Measurements from ENCODE around the gene ZNF627.

ZNF627 gene

GRCh38 chr19:11649941-11650340 is 52.7 kb downstream of the ZNF627 start:
- H3K27me3 ChIP-seq (ENCODE audit: control insufficient read depth, insufficient read depth, low read length) = no peaks in the 10 kb centered on the region
- H3K4me3 ChIP-seq (ENCODE audit: low read length) = no peak overlapping the region
- no peaks in the 10 kb centered on the region for H3K36me3 ChIP-seq (ENCODE audit: control insufficient read depth, insufficient read depth, low read length)
- no peak overlapping the region for H3K27ac ChIP-seq (ENCODE audit: low read depth, low read length)
- no peak overlapping the region for H3K9ac ChIP-seq (ENCODE audit: low read length)
- H3K4me1 ChIP-seq (ENCODE audit: control insufficient read depth, insufficient read depth, low read length) = no peaks in the 10 kb centered on the region

DNA sequence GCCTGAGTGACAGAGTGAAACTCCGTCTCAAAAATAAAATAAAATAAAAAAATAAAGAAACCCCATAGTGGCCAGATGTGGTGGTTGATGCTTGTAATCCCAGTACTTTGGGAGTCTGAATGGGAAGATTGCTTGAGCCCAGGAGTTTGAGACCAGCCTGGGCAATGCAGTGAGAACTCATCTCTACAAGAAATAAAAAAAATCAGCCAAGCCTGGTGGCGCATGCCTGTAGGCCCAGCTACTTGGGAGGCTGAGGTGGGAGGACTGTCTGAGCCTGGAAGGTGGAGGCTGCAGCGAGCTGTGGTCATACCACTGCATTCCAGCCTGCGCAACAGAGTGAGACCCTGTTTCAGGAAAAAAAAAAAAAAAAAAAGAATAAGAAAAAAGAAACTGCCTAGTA is 53.8 kb downstream of the ZNF627 start:
- Histone ChIP-seq H3K9ac (ENCODE audit: low read length) (no peak overlapping the region), H3K27me3 (ENCODE audit: control insufficient read depth, insufficient read depth, low read length) (no peaks in the 10 kb centered on the region), H3K36me3 (ENCODE audit: control insufficient read depth, insufficient read depth, low read length) (no peaks in the 10 kb centered on the region), H3K4me3 (ENCODE audit: low read length) (no peak overlapping the region), H3K27ac (ENCODE audit: low read depth, low read length) (no peak overlapping the region), H3K4me1 (ENCODE audit: control insufficient read depth, insufficient read depth, low read length) (no peaks in the 10 kb centered on the region)

GRCh38 chr19:11652056-11652455 is 54.8 kb downstream of the ZNF627 start:
- Histone ChIP-seq H3K27me3 (ENCODE audit: control insufficient read depth, insufficient read depth, low read length) (no peaks in the 10 kb centered on the region), H3K4me3 (ENCODE audit: low read length) (no peak overlapping the region), H3K9ac (ENCODE audit: low read length) (no peak overlapping the region), H3K36me3 (ENCODE audit: control insufficient read depth, insufficient read depth, low read length) (no peaks in the 10 kb centered on the region), H3K4me1 (ENCODE audit: control insufficient read depth, insufficient read depth, low read length) (no peaks in the 10 kb centered on the region), H3K27ac (ENCODE audit: low read depth, low read length) (no peak overlapping the region)

DNA sequence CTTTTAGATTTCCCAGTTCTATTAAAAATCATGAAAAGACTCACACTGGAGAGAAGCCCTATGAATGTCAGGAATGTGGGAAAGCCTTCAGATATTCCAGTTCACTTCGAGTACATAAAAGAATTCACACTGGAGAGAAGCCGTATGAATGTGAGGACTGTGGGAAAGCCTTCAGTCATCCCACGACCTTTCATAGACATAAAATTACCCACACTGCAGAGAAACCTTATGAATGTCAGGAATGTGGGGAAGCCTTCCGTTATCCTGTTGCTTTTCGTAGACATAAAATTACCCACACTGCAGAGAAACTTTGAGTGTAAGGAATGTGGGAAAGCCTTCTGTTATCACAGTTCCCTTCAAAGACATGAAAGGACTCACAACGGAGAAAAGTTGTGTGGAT is 55.2 kb downstream of the ZNF627 start:
- H3K27me3 ChIP-seq (ENCODE audit: control insufficient read depth, insufficient read depth, low read length) = no peaks in the 10 kb centered on the region
- H3K9ac ChIP-seq (ENCODE audit: low read length) = no peak overlapping the region
- H3K4me1 ChIP-seq (ENCODE audit: control insufficient read depth, insufficient read depth, low read length) = no peaks in the 10 kb centered on the region
- H3K4me3 ChIP-seq (ENCODE audit: low read length) = no peak overlapping the region
- H3K36me3 ChIP-seq (ENCODE audit: control insufficient read depth, insufficient read depth, low read length) = no peaks in the 10 kb centered on the region
- no peak overlapping the region for H3K27ac ChIP-seq (ENCODE audit: low read depth, low read length)

DNA sequence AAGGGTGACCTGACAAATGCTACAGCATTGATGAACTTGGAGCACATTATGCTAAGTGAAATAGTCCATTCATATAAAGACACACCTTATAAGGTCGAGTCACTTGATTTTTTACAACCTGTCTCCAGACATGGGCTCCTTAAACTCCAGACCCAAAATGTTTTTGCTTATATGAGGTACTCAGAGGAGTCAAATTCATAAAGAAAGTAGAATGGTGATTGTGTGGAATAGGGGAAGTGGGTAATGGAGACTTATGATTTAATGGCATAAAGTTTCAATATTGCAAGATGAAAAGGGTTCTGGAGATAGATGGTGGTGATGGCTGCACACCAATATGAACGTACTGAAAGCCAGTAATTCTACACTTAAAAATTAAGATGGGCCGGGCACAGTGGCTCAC is 59.3 kb downstream of the ZNF627 start:
- Histone ChIP-seq H3K4me3 (ENCODE audit: low read length) (no peak overlapping the region), H3K27me3 (ENCODE audit: control insufficient read depth, insufficient read depth, low read length) (no peaks in the 10 kb centered on the region), H3K36me3 (ENCODE audit: control insufficient read depth, insufficient read depth, low read length) (no peaks in the 10 kb centered on the region), H3K27ac (ENCODE audit: low read depth, low read length) (no peak overlapping the region), H3K9ac (ENCODE audit: low read length) (no peak overlapping the region), H3K4me1 (ENCODE audit: control insufficient read depth, insufficient read depth, low read length) (no peaks in the 10 kb centered on the region)

DNA sequence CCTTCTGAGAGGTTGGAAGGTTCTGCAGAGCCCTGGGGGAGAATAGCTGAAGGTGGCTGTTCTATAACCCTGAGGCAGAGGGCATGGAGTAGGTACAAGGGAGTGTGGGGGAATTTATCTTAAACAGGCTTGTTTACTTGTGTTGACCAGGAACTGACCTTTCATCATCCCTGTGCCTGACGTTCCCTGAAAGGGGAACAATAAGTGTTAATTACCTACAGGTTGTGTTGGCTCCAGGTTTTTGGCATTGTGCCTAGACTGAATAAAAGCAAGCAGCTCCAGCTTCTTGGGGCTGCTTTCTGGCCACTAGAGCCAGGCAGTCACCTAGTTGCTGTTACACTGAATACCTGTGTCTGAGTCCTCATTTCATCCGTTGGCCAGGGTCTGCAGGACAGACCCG is 60.0 kb downstream of the ZNF627 start:
- Histone ChIP-seq H3K9ac (ENCODE audit: low read length) (no peak overlapping the region), H3K27me3 (ENCODE audit: control insufficient read depth, insufficient read depth, low read length) (no peaks in the 10 kb centered on the region), H3K27ac (ENCODE audit: low read depth, low read length) (no peak overlapping the region), H3K4me3 (ENCODE audit: low read length) (no peak overlapping the region), H3K36me3 (ENCODE audit: control insufficient read depth, insufficient read depth, low read length) (no peaks in the 10 kb centered on the region), H3K4me1 (ENCODE audit: control insufficient read depth, insufficient read depth, low read length) (no peaks in the 10 kb centered on the region)

DNA sequence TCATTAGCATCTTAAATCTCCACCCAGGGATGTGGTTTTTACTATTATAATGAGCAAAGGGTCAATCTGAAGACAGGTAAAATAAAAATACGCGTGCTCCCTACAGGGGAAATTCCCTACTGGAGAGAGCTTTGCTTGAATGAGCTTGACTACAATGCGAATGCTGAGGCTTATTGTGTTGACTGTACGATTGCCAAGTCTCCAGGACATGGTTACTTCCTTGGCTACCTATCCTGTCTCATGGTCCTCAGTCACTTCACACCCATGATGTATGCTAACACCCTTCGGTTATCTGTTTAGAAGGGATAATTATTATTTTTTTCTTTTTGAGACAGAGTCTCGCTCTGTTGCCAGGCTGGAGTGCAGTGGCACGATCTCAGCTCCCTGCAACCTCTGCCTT is 61.7 kb downstream of the ZNF627 start:
- Histone ChIP-seq H3K36me3 (ENCODE audit: control insufficient read depth, insufficient read depth, low read length) (no peaks in the 10 kb centered on the region), H3K9ac (ENCODE audit: low read length) (no peak overlapping the region), H3K27ac (ENCODE audit: low read depth, low read length) (no peak overlapping the region), H3K4me1 (ENCODE audit: control insufficient read depth, insufficient read depth, low read length) (no peaks in the 10 kb centered on the region), H3K4me3 (ENCODE audit: low read length) (no peak overlapping the region), H3K27me3 (ENCODE audit: control insufficient read depth, insufficient read depth, low read length) (no peaks in the 10 kb centered on the region)

- Histone ChIP-seq H3K9ac (ENCODE audit: low read length) (no peak overlapping the region), H3K27ac (ENCODE audit: low read depth, low read length) (no peak overlapping the region), H3K4me1 (ENCODE audit: control insufficient read depth, insufficient read depth, low read length) (no peaks in the 10 kb centered on the region), H3K36me3 (ENCODE audit: control insufficient read depth, insufficient read depth, low read length) (no peaks in the 10 kb centered on the region), H3K4me3 (ENCODE audit: low read length) (no peak overlapping the region), H3K27me3 (ENCODE audit: control insufficient read depth, insufficient read depth, low read length) (no peaks in the 10 kb centered on the region)
Observed at GRCh38 chr19:11659612-11660011, 62.3 kb downstream of the ZNF627 start.

GRCh38 chr19:11662278-11662677 is 65.0 kb downstream of the ZNF627 start:
- Histone ChIP-seq H3K36me3 (ENCODE audit: control insufficient read depth, insufficient read depth, low read length) (no peaks in the 10 kb centered on the region), H3K27ac (ENCODE audit: low read depth, low read length) (no peak overlapping the region), H3K4me3 (ENCODE audit: low read length) (no peak overlapping the region), H3K27me3 (ENCODE audit: control insufficient read depth, insufficient read depth, low read length) (no peaks in the 10 kb centered on the region), H3K4me1 (ENCODE audit: control insufficient read depth, insufficient read depth, low read length) (no peaks in the 10 kb centered on the region), H3K9ac (ENCODE audit: low read length) (no peak overlapping the region)

DNA sequence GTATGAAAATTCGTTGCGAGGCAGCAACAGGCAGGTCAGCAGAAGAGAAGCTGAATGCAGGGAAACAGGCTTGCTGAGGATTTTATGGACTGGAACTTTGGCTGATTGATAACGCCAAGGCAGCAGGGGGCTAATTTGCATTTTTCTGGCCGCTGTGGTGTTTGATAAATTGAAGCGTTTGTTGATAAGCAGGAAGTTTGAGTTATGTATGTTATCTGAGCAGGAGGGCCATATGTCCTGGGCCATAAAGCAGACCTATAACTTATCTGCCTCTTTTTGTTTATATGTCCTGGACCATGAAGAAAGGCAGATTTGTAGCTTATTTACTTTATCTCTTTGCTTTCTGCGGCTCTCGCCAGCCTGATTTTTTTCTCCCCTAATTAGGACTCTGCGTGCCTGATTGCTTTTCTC is 65.9 kb downstream of the ZNF627 start:
- no peak overlapping the region for H3K9ac ChIP-seq (ENCODE audit: low read length)
- no peaks in the 10 kb centered on the region for H3K4me1 ChIP-seq (ENCODE audit: control insufficient read depth, insufficient read depth, low read length)
- H3K27ac ChIP-seq (ENCODE audit: low read depth, low read length) = no peak overlapping the region
- no peaks in the 10 kb centered on the region for H3K36me3 ChIP-seq (ENCODE audit: control insufficient read depth, insufficient read depth, low read length)
- no peaks in the 10 kb centered on the region for H3K27me3 ChIP-seq (ENCODE audit: control insufficient read depth, insufficient read depth, low read length)
- H3K4me3 ChIP-seq (ENCODE audit: low read length) = no peak overlapping the region
